C4-2B (cell line): ENCODE results near the gene TNRC18.
"Not testable (repeated sequence)": the region's sequence is repeated elsewhere in the genome, so short reads cannot be mapped to it uniquely, and the experiment has no call there.

Experiments used
- H3K27ac ChIP-seq: fragments of 450-650 bp; 2 replicates; pipeline ENCODE4 v1.5.1; 2017
- ZFX ChIP-seq: fragments of 450-650 bp; IDR thresholded peaks from 2 replicates; pipeline ENCODE4 v1.6.1; 2017
- TF ChIP-seq, protein P1 (sequence below): fragments of 450-650 bp; conservative IDR thresholded peaks from 2 replicates; pipeline ENCODE4 v1.5.1; 2017; ENCODE audit warnings: mild to moderate bottlenecking

Gene TNRC18

DNA sequence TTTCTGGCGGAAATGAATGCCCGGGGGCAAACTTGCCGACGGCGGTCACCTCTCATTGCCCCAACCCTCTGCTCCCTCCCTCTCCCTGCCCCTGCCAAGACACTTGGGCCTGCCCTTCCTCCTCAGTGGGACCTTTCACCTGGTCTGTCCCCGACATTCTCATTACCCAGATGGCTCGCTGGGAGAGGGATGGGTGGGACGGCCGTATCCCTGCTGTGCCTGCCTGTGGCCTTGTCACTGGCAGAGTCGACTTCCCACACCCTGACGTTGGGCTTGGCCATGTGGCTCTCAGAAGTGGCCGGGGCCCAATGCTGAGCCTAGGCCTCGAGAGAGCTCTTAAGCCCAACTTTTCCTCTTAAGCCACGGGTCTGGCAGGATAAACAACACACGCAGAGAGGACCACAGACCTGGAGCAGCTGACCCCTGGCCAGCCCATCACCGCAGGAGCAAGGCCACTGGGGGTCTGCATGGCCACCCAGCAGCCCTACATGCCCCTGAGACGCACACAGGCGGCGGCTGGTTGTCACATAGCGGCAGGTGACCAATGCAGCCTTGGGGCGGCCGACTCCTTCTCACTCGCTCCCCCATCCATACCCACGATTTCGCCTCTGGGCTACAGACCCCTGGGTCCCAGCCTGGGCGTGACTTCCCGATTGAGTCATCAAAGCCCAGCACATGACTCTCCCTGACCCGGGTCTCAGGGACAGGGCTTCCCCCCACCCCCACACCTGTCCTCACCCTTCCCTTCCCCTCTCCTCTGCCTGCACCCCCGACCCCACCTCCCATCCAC lies 100.8 kb downstream of the TNRC18 start:
- H3K27ac ChIP-seq = no peak overlapping the region
- TF ChIP-seq, protein P1, sequence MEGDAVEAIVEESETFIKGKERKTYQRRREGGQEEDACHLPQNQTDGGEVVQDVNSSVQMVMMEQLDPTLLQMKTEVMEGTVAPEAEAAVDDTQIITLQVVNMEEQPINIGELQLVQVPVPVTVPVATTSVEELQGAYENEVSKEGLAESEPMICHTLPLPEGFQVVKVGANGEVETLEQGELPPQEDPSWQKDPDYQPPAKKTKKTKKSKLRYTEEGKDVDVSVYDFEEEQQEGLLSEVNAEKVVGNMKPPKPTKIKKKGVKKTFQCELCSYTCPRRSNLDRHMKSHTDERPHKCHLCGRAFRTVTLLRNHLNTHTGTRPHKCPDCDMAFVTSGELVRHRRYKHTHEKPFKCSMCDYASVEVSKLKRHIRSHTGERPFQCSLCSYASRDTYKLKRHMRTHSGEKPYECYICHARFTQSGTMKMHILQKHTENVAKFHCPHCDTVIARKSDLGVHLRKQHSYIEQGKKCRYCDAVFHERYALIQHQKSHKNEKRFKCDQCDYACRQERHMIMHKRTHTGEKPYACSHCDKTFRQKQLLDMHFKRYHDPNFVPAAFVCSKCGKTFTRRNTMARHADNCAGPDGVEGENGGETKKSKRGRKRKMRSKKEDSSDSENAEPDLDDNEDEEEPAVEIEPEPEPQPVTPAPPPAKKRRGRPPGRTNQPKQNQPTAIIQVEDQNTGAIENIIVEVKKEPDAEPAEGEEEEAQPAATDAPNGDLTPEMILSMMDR = no peak
- TF ChIP-seq ZFX = no peak

DNA sequence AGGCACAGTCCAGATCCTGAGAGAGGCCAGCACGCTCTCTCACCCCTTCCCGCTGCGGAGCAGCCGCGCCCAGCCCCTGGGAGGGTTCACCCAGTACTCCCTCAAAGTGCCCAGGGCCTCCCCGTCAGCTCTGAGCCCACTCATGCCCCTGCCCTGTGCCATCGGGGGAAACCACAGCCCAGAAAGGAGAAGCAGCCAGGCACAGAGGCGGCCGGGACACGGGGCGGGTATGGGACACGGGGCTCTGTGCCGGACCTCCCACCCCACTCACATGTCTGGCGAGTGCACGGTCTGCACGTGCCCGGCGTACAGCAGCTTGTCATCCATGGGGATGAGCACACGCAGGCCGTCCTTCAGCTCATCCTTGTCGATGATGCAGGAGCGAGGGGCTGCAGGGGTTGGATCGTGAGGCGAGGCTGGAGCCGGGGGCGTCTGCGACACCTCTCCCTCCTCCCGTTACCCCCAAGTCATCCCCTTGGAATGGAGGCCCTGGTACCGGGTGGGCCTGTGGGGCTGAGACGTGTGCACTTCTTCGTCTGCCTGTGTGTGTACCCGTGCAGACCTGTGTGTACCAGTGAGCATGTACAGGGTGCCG lies 102.7 kb downstream of the TNRC18 start:
- TF ChIP-seq, protein P1 = no peak
- TF ChIP-seq ZFX = no peak
- no peak overlapping the region for H3K27ac ChIP-seq

DNA sequence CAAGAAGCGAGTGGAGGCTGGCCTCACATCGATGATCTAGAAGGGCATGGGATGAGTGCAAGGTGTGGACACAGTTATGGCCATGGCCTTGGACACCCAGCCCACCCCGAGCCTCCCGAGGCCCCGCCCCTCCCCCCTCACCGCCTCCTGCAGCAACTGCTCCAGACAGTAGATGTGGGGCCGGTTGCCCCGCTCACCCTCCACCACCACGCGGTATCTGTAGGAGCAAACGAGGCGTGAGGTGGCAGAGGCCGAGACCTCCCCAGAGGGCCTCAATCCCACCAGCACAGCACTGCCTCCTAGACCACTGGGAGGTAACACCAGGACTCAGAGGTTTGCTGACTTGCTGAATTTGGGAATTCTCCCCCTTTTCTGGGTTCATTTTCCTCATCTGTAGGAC lies 103.2 kb downstream of the TNRC18 start:
- no peak overlapping the region for H3K27ac ChIP-seq
- TF ChIP-seq, protein P1 = no peak
- TF ChIP-seq ZFX = no peak

GRCh38 chr7:5318613-5319012 lies 105.0 kb downstream of the TNRC18 start:
- not testable (repeated sequence) for H3K27ac ChIP-seq

- TF ChIP-seq, protein P1 = no peak
- no peak for TF ChIP-seq ZFX
- H3K27ac ChIP-seq = no peak overlapping the region
These were observed 107.9 kb downstream of the TNRC18 start for GRCh38 chr7:5315761-5316160.

GRCh38 chr7:5314864-5315263 lies 108.8 kb downstream of the TNRC18 start:
- TF ChIP-seq ZFX = no peak
- TF ChIP-seq, protein P1 = no peak
- no peak overlapping the region for H3K27ac ChIP-seq

DNA sequence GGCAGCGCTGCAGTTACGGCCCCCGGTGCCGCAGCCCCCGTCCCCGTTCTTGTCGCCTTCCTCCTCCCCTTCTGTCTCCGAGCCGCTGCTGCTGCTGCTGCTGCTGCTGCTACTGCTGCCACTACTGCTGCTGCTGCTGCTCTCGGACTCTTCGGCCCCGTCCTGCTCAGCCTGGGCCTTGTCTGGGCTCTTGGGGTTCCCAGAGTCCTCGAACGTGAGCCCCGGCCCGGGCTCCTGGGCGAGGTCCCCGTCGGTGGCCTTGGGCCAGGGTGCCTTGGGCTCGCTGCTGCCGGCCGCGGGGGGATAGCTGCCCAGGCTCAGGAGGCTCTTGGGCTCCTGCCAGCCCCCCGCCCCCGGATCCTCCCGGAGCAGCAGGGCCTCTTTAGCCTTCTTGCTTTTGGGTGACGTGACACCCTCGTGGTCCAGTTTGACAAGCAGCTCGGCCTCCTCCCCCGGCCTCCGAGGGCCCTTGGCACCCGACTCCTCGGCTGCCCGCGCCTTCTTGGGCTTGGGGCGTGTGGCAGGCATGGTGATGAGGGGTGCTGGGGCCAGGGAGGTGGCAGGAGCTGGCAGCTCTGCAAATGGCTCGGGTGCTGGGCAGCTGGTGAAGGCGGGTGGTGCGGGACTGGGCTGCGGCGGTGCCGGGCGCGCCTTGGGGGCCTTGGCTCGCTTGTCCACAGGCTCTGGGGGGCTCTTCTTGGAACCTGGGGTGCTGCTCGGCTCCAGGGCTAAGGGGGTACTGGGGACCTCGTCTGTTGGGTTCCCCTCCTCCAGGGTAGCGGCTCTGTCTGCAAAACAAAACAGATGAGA lies 110.4 kb downstream of the TNRC18 start:
- H3K27ac ChIP-seq = not testable (repeated sequence)

GRCh38 chr7:5312276-5313070 lies 111.2 kb downstream of the TNRC18 start:
- not testable (repeated sequence) for H3K27ac ChIP-seq
